ENCODE results near the gene ELL. TPM values are rescaled to one million over a fixed set of nuclear protein-coding genes. Genes with fewer than 3 reads are reported as not detected.
A peak's percentile ranks its signal among the peaks of the same experiment; 100 is the strongest.

Gene ELL
- total RNA-seq, 4 donors from 2014 or later: 16.2 to 72.2 (median 18.0) TPM

- in situ Hi-C loops (cut with MboI; ENCODE audit: low pct_ligation_motif_present in 1 of 4, low pct_unique_long_range_greater_than_20kb in 1 of 4, low sequenced_read_pairs in 3 of 4) (no loop called here), intact Hi-C loops (cut with DNase I; ENCODE audit: low total_unique reads) (loop anchor here (5.0 kb wide), 1 partner anchor 484 kb away; no protein-coding TSS in a partner anchor)
- Histone ChIP-seq H3K9me3 (no peaks in the 10 kb centered on the region), H3K27ac (peak overlapping the region; percentile 80 to 88 (median 84)), H3K27me3 (no peaks in the 10 kb centered on the region), H3K4me3 (no peak overlapping the region), H3K36me3 (no peaks in the 10 kb centered on the region), H3K4me1 (peaks cover 48 to 76% (median 64%) of the 10 kb centered on the region in 4 donors)
- WGBS, 2 donors (ENCODE audit: low coverage in 1 of 2): 80 to 84% methylated on average over 1 to 8 of the region's 8 CpGs
- TF ChIP-seq POLR2A (IDR thresholded peaks at IDR 0.05) (no peak), POLR2AphosphoS5 (IDR thresholded peaks at IDR 0.05) (no peak), EP300 (IDR thresholded peaks at IDR 0.05; ENCODE audit: low read depth) (no peak)
- TF ChIP-seq, protein P1, sequence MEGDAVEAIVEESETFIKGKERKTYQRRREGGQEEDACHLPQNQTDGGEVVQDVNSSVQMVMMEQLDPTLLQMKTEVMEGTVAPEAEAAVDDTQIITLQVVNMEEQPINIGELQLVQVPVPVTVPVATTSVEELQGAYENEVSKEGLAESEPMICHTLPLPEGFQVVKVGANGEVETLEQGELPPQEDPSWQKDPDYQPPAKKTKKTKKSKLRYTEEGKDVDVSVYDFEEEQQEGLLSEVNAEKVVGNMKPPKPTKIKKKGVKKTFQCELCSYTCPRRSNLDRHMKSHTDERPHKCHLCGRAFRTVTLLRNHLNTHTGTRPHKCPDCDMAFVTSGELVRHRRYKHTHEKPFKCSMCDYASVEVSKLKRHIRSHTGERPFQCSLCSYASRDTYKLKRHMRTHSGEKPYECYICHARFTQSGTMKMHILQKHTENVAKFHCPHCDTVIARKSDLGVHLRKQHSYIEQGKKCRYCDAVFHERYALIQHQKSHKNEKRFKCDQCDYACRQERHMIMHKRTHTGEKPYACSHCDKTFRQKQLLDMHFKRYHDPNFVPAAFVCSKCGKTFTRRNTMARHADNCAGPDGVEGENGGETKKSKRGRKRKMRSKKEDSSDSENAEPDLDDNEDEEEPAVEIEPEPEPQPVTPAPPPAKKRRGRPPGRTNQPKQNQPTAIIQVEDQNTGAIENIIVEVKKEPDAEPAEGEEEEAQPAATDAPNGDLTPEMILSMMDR (IDR thresholded peaks at IDR 0.05): no peak
- no peak for DNase-seq
These were observed 43.9 kb downstream of the ELL start for GRCh38 chr19:18477974-18478373.

GRCh38 chr19:18477042-18477779 is 44.7 kb downstream of the ELL start:
- in situ Hi-C loops (cut with MboI; ENCODE audit: low pct_ligation_motif_present in 1 of 4, low pct_unique_long_range_greater_than_20kb in 1 of 4, low sequenced_read_pairs in 3 of 4) (no loop called here), intact Hi-C loops (cut with DNase I; ENCODE audit: low total_unique reads) (loop anchor here (5.0 kb wide), 1 partner anchor 485 kb away; no protein-coding TSS in a partner anchor)
- WGBS, 2 donors (ENCODE audit: low coverage in 1 of 2): 81 to 83% methylated on average over 20 of the region's 24 CpGs
- Histone ChIP-seq H3K27me3 (no peaks in the 10 kb centered on the region), H3K27ac (peak overlapping the region; percentile 43 to 88 (median 81)), H3K4me1 (peaks cover 49 to 75% (median 63%) of the 10 kb centered on the region in 4 donors), H3K9me3 (no peaks in the 10 kb centered on the region), H3K4me3 (no peak overlapping the region), H3K36me3 (no peaks in the 10 kb centered on the region)
- TF ChIP-seq EP300 (IDR thresholded peaks at IDR 0.05; ENCODE audit: low read depth) (no peak), POLR2AphosphoS5 (IDR thresholded peaks at IDR 0.05) (no peak), POLR2A (IDR thresholded peaks at IDR 0.05) (no peak)
- TF ChIP-seq, protein P1 (IDR thresholded peaks at IDR 0.05): no peak
- no peak for DNase-seq

DNA sequence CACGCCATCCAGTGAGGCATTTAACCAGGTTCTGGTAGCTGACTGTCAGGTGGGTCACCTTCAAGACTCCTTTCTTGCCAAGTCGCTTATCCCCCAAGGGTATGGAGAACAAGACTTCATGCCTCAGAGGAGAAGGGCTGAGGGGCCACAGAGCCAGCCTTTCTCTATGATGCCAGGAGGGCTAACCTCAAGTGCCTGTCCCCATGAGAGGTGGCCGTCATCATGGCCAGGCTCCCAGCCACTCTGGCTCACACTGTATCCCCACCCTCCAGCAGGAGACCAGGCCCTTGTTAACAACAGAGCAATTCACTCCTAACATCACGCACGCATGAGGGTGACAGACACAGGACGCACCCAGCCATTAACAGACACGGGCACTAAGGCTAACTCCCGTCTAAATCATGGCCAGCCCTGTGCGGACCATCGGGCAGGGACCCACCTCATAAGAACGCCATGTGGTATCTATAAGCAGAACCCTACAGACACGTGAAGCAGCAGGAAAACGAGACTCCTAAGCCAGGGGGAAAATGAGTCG is 45.3 kb downstream of the ELL start:
- Histone ChIP-seq H3K27me3 (no peaks in the 10 kb centered on the region), H3K4me1 (peaks cover 49 to 72% (median 63%) of the 10 kb centered on the region in 4 donors), H3K9me3 (no peaks in the 10 kb centered on the region), H3K36me3 (no peaks in the 10 kb centered on the region), H3K27ac (peak overlapping the region; percentile 43 to 88 (median 81)), H3K4me3 (no peak overlapping the region)
- TF ChIP-seq, protein P1 (IDR thresholded peaks at IDR 0.05): no peak
- TF ChIP-seq EP300 (IDR thresholded peaks at IDR 0.05; ENCODE audit: low read depth): no peak
- no peak for TF ChIP-seq POLR2AphosphoS5 (IDR thresholded peaks at IDR 0.05)
- no peak for TF ChIP-seq POLR2A (IDR thresholded peaks at IDR 0.05)
- DNase-seq: no peak
- intact Hi-C loops (cut with DNase I; ENCODE audit: low total_unique reads): loop anchor here (5.0 kb wide), 1 partner anchor 486 kb away; no protein-coding TSS in a partner anchor
- in situ Hi-C loops (cut with MboI; ENCODE audit: low pct_ligation_motif_present in 1 of 4, low pct_unique_long_range_greater_than_20kb in 1 of 4, low sequenced_read_pairs in 3 of 4): no loop called here
- WGBS, 2 donors (ENCODE audit: low coverage in 1 of 2): 86 to 92% methylated on average over 6 to 14 of the region's 14 CpGs

DNA sequence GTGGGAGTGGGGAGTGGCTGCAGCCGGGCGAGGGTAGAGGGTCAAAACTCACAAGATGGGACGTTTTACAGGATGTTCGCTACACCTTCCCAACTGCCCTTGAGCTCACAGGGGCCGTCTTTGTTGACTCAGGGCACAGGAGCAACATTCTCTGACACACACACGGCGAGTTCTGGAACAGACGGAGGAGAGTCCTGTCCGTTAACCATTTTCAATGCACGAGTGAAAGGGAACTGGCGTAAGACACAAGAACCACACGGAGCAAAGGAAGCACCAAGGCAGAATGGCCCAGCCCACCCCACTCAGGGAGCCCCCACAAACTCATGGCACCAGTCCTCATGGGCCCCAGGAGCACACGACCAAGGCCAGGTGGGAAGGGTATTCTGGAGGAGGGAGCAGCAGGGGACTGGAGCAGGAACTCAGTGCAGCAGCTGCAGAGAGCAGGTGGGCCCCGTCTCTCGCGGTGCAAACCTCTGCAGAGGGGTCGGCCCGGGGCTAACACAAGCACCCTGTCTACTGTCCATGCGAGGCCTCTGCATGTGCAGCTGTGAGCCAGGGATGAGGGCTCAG is 46.0 kb downstream of the ELL start:
- 72% methylated on average over 19 of the region's 19 CpGs; no CpG with 5 or more reads in 1 of the 2 donors for WGBS, 2 donors (ENCODE audit: low coverage in 1 of 2)
- no peak for TF ChIP-seq POLR2AphosphoS5 (IDR thresholded peaks at IDR 0.05)
- no peak for TF ChIP-seq EP300 (IDR thresholded peaks at IDR 0.05; ENCODE audit: low read depth)
- TF ChIP-seq, protein P1 (IDR thresholded peaks at IDR 0.05): no peak
- no peak for TF ChIP-seq POLR2A (IDR thresholded peaks at IDR 0.05)
- Histone ChIP-seq H3K4me3 (no peak overlapping the region), H3K27ac (peak overlapping the region; percentile 43 to 82 (median 62)), H3K4me1 (peaks cover 46 to 66% (median 58%) of the 10 kb centered on the region in 4 donors), H3K9me3 (no peaks in the 10 kb centered on the region), H3K36me3 (no peaks in the 10 kb centered on the region), H3K27me3 (no peaks in the 10 kb centered on the region)
- in situ Hi-C loops (cut with MboI; ENCODE audit: low pct_ligation_motif_present in 1 of 4, low pct_unique_long_range_greater_than_20kb in 1 of 4, low sequenced_read_pairs in 3 of 4) (no loop called here), intact Hi-C loops (cut with DNase I; ENCODE audit: low total_unique reads) (loop anchor here (5.0 kb wide), 1 partner anchor 486 kb away; no protein-coding TSS in a partner anchor)
- DNase-seq: no peak

Measured in transverse colon (tissue), 4 donors.